Coronary artery (tissue), 2 donors: ENCODE data around the gene FAM43B.
A peak's percentile ranks its signal among the peaks of the same experiment; 100 is the strongest.

ENCODE experiments used
- DNase-seq: peaks from one replicate; pipeline ENCODE4 v3.0.0-alpha.2; 2017; ENCODE audit warnings: low spot score
- H3K27ac ChIP-seq, 2 donors: fragments of 200-600 bp; sonication (generic); one replicate each; pipeline ENCODE4 v1.5.1; 2016 to 2019
- H3K4me3 ChIP-seq: fragments of 200-600 bp; sonication (generic); 2 replicates; pipeline ENCODE4 v1.5.1; 2016; ENCODE audit warnings: mild to moderate bottlenecking, moderate library complexity
- TF ChIP-seq, protein P1 (sequence below): fragments of 200-600 bp; sonication (generic); IDR thresholded peaks from one replicate; pipeline ENCODE4 v1.5.1; 2019; ENCODE audit warnings: antibody characterized with exemption

The FAM43B gene

DNA sequence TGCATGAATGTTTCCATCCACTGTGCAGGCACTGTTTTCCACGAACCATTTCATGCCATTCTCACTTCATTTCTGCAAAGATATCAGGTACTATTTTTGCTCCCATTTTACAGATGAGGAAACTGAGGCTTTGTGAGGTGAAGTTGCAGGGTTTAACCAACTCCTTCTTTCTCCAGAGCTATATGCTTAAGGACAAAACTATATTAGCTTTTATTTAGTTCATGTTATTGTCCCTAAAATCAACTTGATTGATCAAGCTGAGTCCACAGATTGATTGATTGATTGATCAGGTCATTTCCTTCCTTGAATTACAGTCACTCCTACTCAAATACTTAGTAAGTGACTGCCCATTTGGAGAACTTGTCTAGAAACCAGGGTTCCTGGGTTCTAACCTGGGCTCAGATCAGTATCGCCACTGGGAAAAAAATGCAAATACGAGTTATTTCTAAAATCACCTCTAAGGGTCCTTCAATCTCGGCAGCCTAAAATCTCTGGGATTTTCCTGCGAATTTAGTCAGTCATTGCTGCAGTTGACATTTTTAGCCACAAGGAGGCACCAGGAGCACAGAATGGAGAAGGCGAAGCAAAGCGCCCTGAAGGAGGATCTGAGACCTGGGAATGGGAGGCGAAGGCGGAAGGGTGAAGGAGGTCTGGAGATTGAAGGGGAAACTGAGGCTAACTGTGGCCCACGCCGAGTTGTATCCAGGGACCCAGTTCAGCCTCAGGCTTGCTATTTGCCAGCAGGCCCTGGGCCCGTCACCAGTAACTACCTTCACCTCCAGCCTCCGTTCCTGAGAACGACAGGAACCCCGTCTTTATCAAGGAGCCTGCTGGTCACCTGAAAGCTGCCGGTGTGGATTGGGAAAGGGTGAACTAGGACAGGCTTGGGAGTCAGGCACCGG lies 30.2 kb upstream of the FAM43B start:
- TF ChIP-seq, protein P1, sequence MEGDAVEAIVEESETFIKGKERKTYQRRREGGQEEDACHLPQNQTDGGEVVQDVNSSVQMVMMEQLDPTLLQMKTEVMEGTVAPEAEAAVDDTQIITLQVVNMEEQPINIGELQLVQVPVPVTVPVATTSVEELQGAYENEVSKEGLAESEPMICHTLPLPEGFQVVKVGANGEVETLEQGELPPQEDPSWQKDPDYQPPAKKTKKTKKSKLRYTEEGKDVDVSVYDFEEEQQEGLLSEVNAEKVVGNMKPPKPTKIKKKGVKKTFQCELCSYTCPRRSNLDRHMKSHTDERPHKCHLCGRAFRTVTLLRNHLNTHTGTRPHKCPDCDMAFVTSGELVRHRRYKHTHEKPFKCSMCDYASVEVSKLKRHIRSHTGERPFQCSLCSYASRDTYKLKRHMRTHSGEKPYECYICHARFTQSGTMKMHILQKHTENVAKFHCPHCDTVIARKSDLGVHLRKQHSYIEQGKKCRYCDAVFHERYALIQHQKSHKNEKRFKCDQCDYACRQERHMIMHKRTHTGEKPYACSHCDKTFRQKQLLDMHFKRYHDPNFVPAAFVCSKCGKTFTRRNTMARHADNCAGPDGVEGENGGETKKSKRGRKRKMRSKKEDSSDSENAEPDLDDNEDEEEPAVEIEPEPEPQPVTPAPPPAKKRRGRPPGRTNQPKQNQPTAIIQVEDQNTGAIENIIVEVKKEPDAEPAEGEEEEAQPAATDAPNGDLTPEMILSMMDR: peak; percentile 74
- H3K4me3 ChIP-seq: peak overlapping the region; percentile 51
- peak; percentile 76 for DNase-seq
- no peak overlapping the region for H3K27ac ChIP-seq

DNA sequence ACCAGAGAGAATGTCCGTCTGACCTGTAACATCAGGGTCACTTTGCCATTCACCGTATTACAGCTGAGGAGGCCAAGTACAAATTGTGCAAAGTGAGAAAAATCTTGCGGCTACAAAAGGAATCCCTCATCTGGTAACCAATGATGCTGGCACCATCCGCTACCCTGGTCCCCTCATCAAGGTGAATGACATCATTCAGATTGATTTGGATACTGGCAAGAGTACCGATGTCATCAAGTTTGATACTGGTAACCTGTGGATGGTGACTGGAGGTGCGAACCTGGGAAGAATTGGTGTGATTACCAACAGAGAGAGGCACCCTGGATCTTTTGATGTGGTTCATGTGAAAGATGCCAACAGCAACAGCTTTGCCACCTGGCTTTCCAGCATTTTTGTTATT lies 26.1 kb upstream of the FAM43B start:
- TF ChIP-seq, protein P1: no peak
- H3K4me3 ChIP-seq: no peak overlapping the region
- H3K27ac ChIP-seq: no peak overlapping the region
- DNase-seq: no peak

DNA sequence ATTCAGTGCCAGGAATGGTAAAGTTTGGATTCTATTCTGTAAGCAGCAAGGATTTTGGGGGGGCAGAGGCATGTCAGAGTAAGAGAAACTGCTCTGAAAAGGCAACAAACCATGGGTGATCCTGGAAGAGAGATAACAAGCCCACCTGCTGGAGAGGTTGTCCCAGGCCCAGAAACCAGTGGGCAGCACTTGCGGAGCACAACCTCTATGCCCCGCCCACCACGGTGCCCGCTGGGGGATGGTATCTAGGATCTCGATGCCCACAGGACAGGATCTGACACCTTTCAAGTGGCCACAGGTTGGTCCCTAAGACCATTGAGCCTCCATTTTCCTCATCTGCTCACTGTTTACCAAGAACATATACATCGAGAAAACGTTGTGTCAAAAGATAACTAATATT lies 24.2 kb upstream of the FAM43B start:
- Histone ChIP-seq H3K27ac (no peak overlapping the region), H3K4me3 (no peak overlapping the region)
- no peak for DNase-seq
- TF ChIP-seq, protein P1: no peak

DNA sequence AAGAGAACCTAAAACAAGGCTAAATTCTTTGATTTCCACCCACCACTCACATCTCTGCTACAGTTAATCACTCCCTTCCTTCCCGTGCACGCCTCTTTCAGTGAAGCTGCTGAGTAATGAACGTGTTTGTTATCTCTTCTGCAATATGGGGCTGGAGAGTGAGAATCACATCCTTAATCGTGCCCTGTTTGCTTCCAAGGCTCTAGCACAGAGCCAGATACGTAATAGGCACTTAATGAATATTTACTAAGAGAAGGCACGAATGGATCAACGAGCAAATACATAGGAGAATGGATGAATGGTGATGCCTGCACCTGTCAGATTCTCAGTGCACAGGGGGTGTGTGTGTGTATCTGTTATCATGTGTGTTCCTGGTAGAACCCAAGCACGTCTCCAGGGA lies 22.1 kb upstream of the FAM43B start:
- TF ChIP-seq, protein P1: no peak
- no peak for DNase-seq
- Histone ChIP-seq H3K4me3 (no peak overlapping the region), H3K27ac (no peak overlapping the region)

DNA sequence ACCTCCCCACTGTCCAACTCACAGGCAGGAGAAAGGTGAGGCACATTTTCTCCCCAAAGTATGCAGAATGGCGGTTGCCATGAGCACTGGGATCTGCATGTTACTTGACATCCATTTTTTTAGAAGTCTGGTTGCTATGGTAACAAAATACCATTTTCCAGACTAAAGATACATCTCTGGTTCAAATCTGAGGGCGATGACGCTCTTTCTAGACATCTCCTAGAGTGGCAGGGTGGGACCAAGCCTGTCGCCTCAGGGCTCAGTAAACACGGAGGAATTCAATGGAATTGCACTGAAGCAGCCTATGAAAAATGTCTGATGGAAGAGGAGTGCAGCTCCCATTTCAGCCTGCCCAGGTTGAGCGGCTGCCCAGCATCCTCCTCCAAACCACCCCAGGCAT lies 21.5 kb upstream of the FAM43B start:
- no peak for DNase-seq
- Histone ChIP-seq H3K27ac (no peak overlapping the region), H3K4me3 (no peak overlapping the region)
- TF ChIP-seq, protein P1: no peak

DNA sequence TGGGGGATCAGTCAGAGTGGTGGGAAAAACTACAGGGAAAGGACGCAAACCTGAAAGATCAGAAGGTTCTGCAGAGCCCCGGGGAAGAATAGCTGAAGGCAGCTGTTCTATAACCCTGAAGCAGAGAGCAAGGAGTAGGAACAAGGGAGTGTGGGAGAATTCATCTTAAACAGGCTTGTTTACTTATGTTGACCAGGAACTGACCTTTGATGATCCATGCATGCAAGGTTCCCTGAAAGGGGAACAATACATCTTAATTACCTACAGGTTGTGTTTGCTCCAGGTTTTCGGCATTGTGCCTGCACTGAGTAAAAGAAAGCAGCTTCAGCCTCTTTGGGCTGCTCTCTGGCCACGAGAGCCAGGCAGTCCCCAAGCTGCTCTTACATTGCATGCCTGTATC lies 18.7 kb upstream of the FAM43B start:
- Histone ChIP-seq H3K27ac (no peak overlapping the region), H3K4me3 (no peak overlapping the region)
- no peak for DNase-seq
- TF ChIP-seq, protein P1: no peak
